SK-N-SH (cell line): ENCODE results near the gene MAP7D2.

Source experiments
- CHD2 ChIP-seq: fragments of 150-350 bp; IDR thresholded peaks from 2 replicates; pipeline ENCODE4 v1.6.1; 2018; ENCODE audit warnings: low read length; ENCODE audit not compliant: partially characterized antibody
- CTCF ChIP-seq: fragments of 200-600 bp; sonication (generic); IDR thresholded peaks from 2 replicates; pipeline ENCODE4 v1.6.1; 2017; ENCODE audit warnings: antibody characterized with exemption, mild to moderate bottlenecking, moderate library complexity
- FOSL2 ChIP-seq: IDR thresholded peaks from 2 replicates; pipeline ENCODE4 v1.4.0; 2012; ENCODE audit warnings: low read depth, mild to moderate bottlenecking, moderate library complexity, borderline replicate concordance
- IRF3 ChIP-seq: fragments of 150-350 bp; IDR thresholded peaks from 2 replicates; pipeline ENCODE4 v1.6.1; 2016; ENCODE audit warnings: mild to moderate bottlenecking, low read depth, low read length
- MEF2A ChIP-seq: IDR thresholded peaks from 2 replicates; pipeline ENCODE4 v1.4.0; 2012; ENCODE audit warnings: low read depth, borderline replicate concordance
- PBX3 ChIP-seq: IDR thresholded peaks from 2 replicates; pipeline ENCODE4; 2012
- REST ChIP-seq: IDR thresholded peaks from 2 replicates; pipeline ENCODE4 v1.6.1; 2012; ENCODE audit warnings: mild to moderate bottlenecking, low read depth, low read length, moderate library complexity
- RFX5 ChIP-seq: IDR thresholded peaks from 2 replicates; pipeline ENCODE4 v1.6.1; 2012; ENCODE audit warnings: mild to moderate bottlenecking, improper control_type of control experiment, low read length
- SIN3A ChIP-seq: IDR thresholded peaks from 2 replicates; pipeline ENCODE4 v1.6.1; 2012; ENCODE audit warnings: low read depth, mild to moderate bottlenecking, low read length, moderate library complexity, borderline replicate concordance
- SMC3 ChIP-seq: IDR thresholded peaks from 2 replicates; pipeline ENCODE4 v1.6.1; 2012; ENCODE audit warnings: low read depth, low read length, improper control_type of control experiment
- TAF1 ChIP-seq: IDR thresholded peaks from 2 replicates; pipeline ENCODE4 v1.6.1; 2012; ENCODE audit warnings: low read depth, mild to moderate bottlenecking, low read length, moderate library complexity, borderline replicate concordance
- USF1 ChIP-seq: IDR thresholded peaks from 2 replicates; pipeline ENCODE4 v1.4.0; 2012; ENCODE audit warnings: low read depth, borderline replicate concordance
- USF2 ChIP-seq: fragments of 150-350 bp; IDR thresholded peaks from 2 replicates; pipeline ENCODE4 v1.6.1; 2017; ENCODE audit warnings: antibody characterized with exemption, low read length, low read depth, borderline replicate concordance
- YY1 ChIP-seq: IDR thresholded peaks from 2 replicates; pipeline ENCODE4 v1.4.0; 2012; ENCODE audit warnings: low read depth, mild to moderate bottlenecking

- TF ChIP-seq SMC3 (no peak), CTCF (no peak), USF2 (no peak), FOSL2 (no peak), YY1 (no peak), RFX5 (no peak), PBX3 (no peak), SIN3A (no peak), USF1 (no peak), CHD2 (no peak), MEF2A (no peak), TAF1 (no peak), REST (no peak), IRF3 (no peak)
Observed at GRCh38 chrX:20019672-20020365, 96.9 kb downstream of the MAP7D2 start.
